ENCODE measurements around the gene NCS1. TPM values are rescaled to one million over a fixed set of nuclear protein-coding genes. Genes with fewer than 3 reads are reported as not detected.

The NCS1 gene
- polyA plus RNA-seq, 1 donor: 73.8 TPM

DNA sequence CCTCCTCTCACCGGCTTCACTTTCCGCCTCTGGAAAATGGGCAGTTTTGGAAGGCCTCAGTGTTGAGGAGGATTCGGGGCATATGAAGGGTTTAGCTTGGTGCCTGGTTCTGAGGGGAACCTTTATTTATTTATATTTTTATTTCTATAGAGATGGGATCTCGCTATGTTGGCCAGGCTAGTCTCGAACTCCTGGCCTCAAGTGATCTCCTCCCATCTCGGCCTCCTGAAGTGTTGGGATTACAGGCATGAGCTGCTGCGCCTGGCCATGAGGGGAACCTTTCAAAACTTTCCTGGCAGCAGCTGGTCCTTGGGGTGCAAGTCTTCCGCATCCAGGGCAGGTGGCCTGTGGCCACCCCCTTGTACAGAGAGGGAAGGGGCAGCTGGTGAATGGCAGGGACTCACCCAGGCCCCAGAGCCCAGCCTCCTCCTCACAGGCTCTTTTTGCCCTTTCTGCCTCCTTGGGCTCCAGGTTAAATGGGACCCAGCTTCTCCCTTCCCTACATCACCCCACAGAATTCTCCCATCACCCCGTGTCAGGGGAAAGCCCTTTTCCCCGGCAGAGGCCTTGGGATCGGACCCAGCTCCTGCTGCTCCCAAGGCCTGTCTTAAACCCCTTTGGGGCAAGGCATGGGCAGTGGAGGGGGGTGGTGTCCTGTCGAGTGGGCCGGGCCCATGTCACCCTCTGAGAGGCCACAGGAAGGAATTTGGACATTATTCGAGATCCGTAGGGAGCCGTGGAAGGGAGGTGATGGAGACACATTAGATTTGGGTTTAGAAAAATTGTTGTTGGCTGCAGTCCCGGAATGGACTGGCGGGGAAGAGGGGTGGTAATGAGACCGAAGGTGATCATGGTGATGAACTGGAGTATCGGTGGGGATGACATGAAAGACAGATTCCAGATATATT, 5.9 kb downstream of the NCS1 start:
- no peak for DNase-seq

DNA sequence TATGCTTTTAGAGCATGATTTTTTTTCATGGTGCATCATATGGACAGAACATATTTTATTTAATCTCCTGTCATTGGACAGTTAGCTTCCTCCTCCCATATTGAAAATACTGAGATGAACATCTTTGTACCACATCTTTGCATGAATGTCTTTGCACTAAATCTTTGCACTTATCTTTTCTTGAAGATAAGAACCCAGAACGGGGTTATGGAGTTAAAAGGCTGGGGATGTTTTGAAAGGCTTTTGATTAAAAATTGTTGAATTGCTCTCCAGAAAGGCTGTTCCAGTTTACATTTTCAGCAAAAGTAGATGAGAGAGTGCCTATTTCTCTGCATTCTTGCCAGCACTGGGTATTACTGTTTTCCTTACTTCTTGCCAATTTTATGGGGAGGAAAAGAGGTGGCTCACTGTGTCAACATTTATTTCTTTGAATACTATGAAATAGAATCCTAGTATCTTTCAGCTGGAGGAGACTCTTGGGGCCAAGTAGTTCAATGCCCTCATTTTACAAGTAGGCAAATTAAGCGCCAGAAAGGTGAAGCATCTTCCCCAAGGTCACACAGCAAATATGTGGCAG, 7.2 kb downstream of the NCS1 start:
- no peak for DNase-seq

DNA sequence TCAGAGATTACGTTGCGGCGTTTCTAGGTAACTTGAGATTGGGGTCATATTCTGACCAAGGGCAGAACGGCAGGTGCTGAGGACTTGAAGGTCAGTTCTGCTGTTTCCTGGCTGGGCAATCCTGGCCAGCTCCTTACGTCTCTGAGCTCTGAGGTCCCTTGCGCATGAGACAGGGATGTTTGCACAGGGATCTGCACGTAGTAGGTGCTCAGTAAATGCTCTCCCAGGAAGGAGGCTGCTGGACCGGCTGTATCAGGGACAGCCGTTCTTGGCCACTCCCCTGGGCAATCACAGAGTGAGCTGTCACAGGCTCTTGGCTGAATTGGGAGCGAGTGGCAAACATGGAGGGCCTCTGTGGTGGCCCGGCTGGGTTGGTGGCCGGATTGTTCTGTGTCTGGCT, 8.3 kb downstream of the NCS1 start:
- no peak for DNase-seq

DNA sequence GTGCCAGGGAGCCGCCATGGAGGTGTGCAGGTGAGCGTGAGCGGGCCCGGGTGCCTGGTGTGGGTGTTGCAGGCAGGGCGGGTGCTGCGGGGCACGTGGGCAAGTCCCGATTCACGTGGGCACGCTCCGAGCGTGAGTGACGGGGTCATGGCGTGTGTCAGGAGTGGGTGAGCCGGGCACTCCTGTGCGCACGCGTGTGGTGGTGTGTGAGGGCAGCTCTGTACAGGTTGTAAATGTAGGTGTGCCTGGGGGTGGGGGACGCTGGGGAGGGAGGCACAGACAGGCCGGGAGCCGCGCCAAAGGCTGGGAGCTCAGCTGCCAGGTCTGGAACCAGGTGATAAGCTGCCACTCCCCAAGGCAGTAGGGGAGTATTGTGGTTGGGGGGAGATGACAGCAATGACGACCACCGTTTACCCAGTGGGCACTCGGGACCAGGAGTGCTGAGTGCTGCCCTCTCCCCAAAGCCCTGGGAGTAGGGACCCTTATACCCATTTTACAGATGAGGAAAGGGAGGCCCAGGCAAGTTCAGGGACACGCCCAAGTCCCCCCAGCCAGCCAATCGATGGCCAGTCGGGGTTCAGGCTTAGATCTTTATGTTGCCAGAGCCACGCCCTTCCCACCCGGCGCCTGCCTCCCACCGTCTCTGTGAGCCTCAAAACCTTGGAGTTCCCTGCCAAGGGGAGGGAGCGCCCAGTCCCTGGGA, 9.6 kb downstream of the NCS1 start:
- no peak for DNase-seq

DNA sequence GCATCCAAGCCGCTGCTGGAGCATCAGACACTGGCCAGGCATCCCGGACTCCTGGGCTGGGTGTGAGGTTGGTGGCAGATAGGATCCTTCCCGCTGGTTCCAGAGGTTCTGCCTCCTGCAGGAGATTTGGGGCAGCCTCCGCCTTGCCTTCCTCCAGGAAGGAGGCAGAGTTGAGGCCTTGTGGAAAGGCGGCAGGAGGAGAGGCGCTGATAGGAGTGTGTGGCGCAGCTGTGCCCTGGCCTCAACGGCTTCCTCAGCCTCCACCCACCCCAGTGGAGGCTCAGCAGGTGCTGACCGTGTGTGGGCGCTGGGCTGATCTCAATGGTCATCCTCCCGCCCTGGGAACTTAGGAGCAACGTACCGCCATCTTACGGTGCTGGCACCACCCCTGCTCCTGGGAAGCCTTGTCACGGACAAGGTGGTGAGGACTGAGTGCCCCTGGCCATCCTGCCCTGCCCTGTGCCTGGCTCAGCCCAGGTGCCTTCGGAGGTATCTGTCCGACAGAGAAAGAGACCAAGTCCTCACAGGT, 10.2 kb downstream of the NCS1 start:
- no peak for DNase-seq

DNA sequence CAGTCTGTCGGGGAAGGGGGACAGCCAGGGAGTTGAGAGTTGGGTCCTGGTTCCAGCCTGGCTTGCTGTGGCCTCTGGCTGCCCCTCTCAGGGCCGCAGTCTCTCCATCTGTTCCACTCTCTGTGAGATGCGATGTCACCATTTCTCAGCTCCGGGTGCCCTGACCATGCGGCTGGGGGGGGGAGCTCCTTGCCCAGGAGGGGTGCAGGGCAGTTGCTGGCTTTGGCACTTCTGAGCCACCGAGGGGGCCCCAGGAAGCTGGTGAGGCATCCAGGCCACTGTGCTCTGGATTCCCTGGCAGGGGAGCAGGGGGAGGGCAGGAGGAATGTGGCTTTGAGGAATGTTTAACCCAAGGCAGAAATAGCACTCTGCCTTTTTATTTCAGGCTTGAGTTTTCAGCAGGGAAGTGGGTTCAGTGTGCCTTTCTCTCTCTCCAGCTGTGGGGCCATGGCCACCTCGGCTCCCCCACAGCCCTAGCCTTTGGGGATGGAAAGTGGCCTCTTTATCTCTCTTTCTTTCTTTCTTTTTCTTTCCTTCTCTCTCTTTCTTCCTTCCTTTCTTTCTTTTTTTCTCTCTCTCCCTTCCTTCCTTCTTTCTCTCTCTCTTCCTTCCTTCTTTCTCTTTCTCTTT, 11.0 kb downstream of the NCS1 start:
- DNase-seq: no peak

DNA sequence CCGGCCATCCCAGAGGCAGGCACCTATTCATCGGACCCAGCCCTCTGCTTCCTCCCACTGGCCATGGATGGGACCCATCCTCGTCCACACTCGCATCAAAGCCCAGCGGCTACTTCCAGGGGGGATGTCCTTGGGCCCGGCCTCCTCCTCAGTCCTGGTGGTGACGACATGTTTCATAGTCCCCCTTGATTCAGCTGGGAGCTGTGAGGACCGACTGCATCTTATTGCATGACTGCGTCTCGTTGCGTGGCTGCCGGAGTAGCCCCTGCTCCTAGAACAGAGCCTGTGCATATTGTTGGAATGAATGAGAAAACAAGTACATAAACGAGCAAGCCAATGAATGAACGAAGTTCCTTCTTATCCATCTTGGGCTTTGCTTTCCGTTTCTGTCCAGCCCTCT, 12.8 kb downstream of the NCS1 start:
- no peak for DNase-seq

DNA sequence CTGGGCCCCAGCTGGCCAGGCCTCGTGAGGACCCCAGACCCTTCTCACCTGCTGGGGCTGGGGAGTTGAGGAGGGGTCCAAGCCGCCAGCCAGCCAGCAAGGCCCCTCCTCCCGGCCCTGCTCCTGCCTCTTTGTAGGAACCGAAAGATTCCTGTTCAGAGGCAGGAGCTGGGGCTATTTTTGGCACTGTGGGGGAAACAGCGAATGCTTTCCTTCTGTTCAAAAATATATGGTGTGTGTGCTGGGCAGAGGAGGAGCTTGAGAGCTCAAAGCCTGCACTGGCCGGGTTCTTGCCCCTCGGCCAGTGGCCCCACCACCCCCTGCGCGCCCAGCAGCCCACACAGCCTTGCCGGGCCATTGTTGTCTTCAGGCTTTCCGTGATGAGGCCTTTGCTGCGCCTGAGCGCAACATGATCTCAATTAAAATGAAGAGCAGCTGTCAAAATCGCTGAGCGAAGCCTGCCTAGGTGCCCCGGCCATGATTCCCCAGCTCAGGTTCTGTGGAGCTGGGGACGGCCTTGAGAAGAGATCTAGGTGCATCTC, 13.4 kb downstream of the NCS1 start:
- DNase-seq: no peak

DNA sequence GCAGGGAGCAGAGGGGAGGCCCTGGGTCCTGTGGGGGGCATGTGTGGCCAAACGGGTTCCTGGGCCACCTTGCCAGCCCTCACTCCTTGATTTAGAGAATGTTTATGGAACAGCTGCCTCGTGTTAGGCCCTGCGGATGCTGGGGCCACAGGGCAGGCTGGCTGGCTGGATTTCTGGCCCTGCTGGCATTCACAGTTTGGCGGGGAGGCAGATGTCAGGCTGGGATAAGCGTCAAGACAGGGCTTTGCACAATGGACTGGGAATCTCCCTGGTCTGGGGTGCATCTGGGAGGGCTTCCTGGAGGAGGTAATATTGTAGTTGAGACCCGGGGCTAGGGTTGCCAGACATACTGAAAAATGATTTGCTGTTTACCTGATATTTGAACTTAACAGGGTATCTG, 13.8 kb downstream of the NCS1 start:
- DNase-seq: no peak

DNA sequence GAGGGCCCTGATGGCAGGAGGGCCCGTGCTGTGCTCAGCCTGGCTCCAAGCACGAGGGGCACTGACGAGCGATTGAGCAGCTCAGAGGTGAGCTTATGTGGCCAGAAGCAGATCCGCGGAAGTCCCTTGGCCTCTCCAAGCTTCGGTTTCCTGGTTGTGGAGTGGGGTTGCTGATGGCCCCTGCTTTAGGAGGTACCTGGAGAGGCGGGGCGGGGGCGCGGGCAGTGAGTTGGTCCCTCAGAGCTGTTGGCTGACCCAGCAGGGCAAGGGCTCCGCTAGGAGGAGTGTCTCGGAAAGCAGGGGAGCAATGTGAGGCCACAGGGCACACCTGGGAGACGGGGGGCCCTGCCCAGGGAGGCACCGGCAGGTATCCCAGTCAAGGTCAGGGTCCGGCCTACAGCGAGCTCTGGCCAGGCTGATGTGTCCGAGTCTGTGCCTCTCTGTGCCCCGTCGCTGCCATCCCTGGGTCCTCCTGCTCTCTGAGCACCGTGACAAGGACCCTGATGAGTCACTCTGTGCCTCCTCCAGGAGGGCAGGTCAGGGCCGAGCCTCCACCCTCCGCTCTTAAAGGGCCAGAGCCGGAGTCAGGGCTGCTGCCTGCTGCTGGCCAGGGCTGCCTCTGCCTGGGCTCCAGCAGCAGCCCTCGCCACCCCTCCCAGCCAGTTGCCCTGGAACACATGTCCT, 14.8 kb downstream of the NCS1 start:
- DNase-seq: no peak

DNA sequence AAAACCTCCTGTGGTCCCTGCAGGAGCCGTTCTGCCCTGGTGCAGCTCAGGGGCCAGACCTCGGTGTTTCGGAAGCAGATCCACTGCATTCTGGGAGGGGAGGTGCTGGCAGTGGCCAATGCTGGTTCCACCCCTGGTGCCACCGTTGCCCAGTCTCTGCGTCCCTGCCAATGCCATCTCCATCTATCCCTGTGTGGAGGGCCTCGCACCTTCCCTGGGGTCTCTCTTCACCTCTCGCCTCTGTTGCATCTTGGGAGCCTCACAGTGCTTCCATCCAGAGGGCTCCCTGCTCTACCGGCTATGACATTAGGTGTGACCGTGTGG, 15.3 kb downstream of the NCS1 start:
- no peak for DNase-seq

DNA sequence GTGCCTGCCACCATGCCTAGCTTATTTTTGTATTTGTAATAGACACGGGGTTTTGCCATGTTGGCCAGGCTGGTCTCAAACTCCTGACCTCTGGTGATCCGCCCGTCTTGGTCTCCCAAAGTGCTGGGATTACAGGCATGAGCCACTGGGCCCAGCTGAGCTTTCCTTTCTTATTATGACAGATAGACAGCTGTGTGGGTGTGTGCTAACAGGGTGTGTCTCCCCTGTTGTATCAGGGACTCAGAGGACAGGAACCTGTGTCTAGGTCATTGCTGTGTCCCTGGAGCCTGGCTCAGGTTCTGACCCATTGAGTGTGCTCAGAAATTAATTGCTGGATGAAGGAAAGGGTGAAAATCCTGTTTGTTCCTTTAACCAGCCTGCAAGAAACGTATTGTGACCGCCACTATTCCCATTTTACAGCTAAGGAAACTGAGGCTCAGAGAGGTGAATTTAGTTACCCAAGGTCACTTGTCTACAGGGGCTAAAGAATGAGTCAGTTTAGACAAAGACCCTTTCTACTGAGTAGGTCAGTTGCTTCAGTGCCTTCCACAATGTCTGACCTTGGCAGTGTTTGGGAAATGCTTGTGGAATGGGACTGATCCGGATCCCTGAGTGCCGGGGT, 16.8 kb downstream of the NCS1 start:
- no peak for DNase-seq

DNA sequence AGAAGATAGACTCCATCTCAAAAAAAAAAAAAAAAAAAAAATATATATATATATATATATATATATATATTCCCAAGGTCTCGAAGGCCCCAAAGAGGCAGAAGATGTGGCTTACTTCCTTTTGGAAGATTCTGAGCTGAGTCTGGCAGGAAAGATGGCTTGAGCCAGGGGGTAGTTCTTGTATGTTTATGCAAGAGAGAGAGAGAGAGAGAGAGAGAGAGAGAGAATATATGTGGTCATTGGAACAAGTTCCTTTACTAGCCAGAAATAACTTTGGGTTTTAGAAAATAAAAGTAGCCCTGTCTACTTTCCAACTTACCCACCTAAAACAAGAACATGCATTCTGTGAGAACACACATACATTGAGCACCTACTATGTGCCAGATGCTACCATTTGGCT, 17.6 kb downstream of the NCS1 start:
- DNase-seq: no peak

DNA sequence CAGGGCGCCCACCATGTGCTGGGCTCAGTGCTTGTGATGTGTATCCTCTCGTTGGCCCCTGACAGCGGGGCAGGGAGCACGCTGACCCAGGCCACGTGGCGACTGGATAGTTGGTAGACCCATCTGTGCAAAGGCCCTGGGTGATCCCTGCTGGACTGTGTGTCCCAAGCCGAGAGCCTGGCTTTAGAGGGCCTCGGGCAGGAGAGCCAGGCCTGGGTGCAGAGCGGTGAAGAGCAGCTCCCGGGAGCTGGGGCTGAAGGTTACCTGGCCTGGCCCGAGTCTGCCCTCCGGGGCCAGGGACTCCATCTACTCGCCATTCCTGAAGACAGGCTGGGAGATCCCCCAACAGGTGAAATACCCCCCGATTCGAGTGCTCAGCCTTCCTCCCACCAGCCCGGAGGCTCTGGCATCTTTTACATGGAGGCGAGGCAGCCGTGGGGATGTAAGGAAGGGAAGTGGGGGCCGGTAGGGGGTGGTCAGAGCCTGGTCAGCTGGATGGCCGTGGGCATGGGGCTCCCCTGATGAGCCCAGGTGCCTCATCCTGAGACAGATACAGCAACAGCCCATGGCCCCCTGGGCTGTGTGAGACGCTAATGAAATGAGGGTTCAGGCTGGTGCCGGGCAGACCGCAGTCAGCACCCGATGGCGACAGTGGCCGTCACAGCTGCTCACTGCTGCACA, 19.0 kb downstream of the NCS1 start:
- DNase-seq: no peak

DNA sequence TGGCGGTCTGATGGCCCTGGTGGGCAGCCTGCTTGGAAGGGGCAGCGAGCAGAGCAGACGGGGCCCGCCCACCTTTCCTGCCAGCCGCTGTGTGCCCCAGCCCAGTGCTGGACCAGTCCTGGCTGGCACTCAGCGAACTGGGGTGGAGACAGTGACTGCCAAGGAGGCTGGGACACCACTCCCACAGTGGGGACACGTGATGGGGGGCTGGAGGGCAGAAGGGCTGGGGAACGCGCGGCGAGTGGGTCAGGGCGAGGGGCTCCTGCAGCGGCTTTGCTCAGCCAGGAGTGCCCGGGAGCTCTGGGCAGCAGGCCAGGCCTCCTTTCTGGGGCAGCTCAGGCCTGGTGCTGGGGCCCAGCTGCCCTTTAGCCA, 19.5 kb downstream of the NCS1 start:
- DNase-seq: no peak

DNA sequence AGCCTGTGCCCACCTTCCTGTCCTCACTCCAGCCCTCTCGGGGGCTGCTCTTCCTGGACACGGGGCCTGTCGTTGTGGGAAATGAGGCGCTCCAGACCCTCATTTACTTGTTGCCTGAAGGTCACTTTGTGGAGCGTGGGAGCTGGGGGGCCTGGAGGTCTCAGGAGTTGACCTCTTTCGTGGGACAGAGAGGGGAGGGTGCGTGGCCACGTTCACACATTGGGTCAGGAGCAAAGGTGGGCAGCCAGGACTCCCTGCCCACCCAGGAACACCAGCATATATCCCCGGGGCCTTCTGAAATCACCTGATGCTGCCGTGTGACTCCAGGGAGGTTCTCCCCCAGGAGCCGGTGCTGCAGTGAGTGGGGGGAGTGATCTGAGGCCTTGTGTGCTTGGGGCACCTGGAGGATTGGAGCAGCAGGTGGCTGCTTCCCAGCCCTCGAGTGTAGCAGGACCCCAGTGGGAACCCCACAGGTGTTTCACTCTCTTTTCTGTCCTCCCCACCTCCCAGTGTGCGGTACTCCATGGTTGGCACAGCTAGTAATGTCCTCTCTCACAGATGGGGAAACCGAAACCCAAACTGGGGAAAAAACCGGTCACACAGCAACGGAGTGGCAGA, 20.3 kb downstream of the NCS1 start:
- DNase-seq: no peak

DNA sequence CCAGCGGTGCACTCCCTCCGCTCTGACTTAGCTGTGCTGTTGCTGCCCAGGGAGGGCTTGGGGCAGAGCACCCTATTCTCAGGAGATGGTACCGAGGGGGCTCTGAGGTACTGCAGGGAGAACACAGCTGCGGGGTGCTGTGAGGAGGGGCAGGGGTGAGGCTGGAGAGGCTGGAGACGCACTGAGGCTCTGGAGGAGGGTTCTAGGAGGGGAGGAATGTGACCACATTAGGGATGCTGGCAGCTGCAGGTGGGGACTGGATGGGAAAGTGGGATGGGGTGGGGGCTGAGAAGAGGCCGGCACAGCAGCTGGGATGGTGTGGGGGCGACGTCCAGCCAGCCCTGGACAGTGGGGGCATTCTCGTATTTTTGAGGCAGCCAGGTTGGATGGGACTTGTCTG, 20.9 kb downstream of the NCS1 start:
- DNase-seq: no peak

DNA sequence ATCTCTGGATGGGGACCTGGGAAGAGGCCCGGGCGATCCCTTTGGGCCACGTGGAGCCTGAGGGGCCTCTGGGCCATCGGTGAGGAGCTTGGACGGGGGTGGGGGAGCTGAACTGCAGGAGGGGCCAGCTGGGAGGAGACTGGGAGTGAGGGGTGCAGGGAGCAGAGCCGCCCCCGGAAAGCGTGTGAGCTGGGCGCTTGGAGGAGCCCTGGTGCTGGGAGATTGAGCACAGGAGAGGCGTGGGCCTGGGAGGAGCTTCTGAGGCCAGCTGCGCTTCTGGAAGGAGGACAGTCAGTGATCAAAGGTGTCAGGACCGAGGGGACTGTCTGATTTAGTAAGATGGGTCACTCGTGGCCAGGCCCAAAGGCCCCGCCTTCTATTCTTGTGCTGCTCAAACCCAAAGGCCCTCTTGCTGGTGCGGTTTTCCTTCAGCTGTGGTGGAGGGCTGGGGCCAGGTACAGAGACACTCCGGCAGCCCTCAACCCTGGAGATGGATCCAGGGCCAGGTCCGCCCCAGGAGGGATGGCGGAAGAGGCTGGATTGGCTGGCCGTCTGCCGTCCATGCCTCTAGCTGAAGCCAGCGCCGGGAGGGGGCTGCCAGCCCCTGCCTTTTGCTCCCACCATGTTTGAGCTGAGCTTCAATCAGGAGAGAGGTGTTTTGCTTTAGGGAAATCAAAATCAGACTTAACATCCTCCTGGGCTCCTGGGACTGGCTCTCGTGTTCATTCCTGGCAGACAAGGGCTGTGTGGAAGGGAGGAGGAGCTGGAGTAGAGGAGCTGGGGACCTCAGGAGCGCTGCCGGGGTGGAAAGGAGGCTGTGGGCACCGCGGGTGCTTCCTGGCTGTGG, 21.6 kb downstream of the NCS1 start:
- DNase-seq: peak; percentile 63

DNA sequence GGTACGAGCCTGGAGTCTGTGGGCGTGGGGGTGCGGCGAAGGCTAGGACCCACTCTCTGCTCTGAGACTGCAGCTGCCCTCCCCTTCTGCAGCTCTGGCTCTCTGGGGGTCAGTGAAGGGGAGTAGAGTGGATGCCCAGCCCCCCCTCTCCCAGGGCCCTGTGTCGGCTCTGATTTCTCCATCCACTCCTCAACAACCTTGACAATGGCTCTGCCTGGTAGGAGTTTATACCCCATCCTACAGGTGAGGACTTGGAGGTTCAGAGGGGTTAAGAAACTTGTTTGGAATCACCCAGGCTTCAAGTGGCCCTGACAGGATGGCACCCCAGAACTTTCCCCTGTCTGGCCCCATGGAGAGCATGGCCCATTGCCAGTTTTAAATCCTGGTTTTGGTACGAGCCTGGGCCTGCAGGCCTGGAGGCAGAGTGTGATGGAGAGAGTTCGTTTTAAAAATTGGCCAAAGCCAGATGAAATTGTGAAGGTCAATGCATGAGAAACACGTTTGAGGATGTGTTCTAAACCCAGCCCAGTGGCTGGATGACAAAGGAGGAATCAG, 22.3 kb downstream of the NCS1 start:
- DNase-seq: no peak
